Keratinocyte (primary cell): ENCODE measurements around the gene PARD3B.

Experiments
- EZH2 ChIP-seq: IDR thresholded peaks from one replicate; pipeline ENCODE4 v1.6.1; 2012; ENCODE audit warnings: inconsistent platforms, mild to moderate bottlenecking, low read length, moderate library complexity
- TF ChIP-seq, protein P1 (sequence below), 3 experiments: IDR thresholded peaks in 1 of 3; conservative IDR thresholded peaks in 1 of 3; optimal IDR thresholded peaks in 1 of 3; 2 replicates in 2 of 3; 3 replicates in 1 of 3; pipeline versions ENCODE3 to v1.5.1; 2011; ENCODE audit warnings: low read length in 3 of 3, mild to moderate bottlenecking in 3 of 3, moderate library complexity in 2 of 3, control low read depth in 1 of 3, inconsistent platforms in 1 of 3; ENCODE audit not compliant: insufficient read depth in 2 of 3; ENCODE audit errors: extremely low read depth in 1 of 3

DNA sequence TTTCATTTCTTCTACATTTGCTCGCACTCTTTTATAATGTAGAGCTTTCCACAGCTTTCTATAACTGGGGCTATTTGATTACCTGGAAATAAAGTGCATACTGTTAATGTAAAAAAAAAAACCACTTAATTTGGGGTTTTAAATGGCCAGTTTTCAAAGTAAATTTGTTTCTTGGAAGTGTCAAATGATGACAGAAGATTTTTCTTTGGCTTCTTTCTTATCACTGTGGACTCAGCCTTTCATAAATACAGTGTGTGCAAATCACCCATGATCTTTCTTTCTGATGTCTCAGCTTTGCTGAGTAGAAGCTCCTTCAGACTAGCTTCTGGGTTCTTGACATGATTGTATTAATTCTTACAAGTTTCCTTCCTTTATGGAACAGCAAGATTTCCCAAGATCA, 525.6 kb downstream of the PARD3B start:
- TF ChIP-seq, protein P1, sequence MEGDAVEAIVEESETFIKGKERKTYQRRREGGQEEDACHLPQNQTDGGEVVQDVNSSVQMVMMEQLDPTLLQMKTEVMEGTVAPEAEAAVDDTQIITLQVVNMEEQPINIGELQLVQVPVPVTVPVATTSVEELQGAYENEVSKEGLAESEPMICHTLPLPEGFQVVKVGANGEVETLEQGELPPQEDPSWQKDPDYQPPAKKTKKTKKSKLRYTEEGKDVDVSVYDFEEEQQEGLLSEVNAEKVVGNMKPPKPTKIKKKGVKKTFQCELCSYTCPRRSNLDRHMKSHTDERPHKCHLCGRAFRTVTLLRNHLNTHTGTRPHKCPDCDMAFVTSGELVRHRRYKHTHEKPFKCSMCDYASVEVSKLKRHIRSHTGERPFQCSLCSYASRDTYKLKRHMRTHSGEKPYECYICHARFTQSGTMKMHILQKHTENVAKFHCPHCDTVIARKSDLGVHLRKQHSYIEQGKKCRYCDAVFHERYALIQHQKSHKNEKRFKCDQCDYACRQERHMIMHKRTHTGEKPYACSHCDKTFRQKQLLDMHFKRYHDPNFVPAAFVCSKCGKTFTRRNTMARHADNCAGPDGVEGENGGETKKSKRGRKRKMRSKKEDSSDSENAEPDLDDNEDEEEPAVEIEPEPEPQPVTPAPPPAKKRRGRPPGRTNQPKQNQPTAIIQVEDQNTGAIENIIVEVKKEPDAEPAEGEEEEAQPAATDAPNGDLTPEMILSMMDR (optimal IDR thresholded peaks at IDR 0.05 in 1 of 3, IDR thresholded peaks at IDR 0.05 in 1 of 3, conservative IDR thresholded peaks at IDR 0.05 in 1 of 3; ENCODE audit: extremely low read depth in 1 of 3, insufficient read depth in 2 of 3, low read length in 3 of 3) = no peak
- TF ChIP-seq EZH2 = no peak
